ENCODE measurements around the gene TTC6.
A peak's percentile ranks its signal among the peaks of the same experiment; 100 is the strongest.

Gene TTC6

DNA sequence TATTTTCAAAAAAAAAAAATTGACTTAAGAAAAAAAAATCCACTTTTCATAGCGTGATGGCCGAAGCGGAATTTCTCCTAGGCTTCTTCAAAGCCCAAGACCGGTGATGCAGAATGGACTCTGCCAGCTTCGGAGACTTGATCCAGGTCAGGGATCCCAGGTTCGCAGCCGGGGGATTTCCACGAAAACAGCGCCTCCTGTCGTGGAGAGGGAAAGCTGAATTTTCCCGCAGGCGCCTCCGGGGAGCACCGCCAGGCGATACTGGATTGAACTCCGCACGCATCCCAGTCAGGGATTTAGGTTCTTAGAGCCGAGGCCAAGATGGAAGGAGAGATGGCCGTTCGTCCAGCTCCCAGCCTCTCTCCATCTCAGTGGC lies 2.1 kb downstream of the TTC6 start:
- TF ChIP-seq, protein P1, sequence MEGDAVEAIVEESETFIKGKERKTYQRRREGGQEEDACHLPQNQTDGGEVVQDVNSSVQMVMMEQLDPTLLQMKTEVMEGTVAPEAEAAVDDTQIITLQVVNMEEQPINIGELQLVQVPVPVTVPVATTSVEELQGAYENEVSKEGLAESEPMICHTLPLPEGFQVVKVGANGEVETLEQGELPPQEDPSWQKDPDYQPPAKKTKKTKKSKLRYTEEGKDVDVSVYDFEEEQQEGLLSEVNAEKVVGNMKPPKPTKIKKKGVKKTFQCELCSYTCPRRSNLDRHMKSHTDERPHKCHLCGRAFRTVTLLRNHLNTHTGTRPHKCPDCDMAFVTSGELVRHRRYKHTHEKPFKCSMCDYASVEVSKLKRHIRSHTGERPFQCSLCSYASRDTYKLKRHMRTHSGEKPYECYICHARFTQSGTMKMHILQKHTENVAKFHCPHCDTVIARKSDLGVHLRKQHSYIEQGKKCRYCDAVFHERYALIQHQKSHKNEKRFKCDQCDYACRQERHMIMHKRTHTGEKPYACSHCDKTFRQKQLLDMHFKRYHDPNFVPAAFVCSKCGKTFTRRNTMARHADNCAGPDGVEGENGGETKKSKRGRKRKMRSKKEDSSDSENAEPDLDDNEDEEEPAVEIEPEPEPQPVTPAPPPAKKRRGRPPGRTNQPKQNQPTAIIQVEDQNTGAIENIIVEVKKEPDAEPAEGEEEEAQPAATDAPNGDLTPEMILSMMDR (IDR thresholded peaks at IDR 0.05), result peak; percentile 55

DNA sequence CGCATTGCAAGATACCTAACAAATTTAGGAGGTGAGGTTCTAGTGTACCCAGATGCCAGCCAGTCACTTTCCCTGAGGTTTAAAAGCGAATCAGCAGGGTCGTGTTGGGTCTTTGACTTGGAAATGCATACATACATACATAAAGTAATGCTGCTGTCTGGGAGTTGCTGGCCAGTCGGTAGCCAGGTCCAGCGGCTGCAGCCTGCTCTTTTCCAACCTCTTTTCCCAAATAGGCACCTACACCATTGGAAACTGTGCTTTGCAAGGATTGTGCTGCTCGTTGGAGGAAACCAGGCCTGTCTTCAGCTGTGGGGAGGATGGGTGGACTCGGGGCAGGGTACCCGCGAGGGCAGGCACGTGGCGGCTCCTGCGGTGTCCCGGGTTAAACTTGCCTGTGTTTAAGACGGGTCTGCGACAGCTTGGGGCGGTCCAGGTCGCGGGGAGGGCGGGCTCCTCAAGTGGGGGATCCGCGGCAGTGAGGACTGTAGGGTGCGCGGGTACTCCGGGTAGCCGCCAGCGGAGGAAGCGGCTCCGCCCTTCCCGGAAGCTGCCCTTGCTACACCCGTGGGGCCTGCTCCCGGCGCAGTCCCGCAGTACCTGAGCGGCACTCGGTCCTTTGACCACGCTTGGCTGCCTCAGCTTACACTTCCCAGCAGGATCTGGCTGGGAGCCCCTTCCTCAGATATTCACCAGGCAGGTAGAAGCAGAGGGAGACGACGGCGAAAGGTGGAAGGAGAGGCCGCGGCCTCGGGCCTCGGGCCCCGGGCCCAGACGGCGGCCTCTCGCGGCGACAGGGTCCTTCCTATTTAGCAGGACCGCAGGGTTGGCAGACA lies 2.7 kb downstream of the TTC6 start:
- TF ChIP-seq, protein P1 (IDR thresholded peaks at IDR 0.05), result no peak

DNA sequence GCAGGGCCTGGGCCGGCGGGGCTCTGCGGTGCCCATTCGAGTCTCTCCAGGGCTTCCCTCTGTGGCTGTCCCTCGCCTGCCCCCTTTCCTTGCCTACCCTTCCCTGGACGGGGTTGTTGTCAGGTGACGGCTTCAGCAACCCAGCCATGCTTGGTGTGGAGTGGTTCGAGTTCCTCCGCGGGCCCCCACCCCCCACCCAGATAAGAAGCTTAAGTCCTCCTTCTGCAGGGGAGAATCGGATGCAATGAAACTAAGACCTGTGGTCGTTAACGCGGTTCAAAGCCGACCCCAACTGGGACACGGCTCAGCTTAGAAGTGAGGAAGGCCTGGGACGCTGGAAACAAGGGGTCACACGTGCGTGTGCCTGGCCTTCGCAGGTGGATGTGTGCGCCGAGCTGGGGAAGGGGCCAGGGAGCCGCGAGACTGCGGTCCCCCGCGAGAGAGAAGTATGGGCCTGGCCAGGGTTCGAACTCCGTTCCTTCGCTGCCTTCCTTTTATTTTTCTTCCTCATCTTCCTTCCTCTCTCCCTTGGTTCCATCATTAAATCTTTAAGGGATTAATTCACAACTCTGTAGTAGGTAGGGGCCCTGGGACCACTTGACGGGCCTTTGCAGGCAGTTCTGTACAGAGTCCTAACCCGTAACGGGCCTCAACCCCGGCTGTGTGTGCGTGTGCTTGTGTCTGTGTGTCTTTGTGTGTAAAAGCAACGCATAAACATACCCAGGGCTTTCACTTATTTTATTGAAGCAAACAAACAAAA lies 3.5 kb downstream of the TTC6 start:
- TF ChIP-seq, protein P1 (IDR thresholded peaks at IDR 0.05), result no peak

DNA sequence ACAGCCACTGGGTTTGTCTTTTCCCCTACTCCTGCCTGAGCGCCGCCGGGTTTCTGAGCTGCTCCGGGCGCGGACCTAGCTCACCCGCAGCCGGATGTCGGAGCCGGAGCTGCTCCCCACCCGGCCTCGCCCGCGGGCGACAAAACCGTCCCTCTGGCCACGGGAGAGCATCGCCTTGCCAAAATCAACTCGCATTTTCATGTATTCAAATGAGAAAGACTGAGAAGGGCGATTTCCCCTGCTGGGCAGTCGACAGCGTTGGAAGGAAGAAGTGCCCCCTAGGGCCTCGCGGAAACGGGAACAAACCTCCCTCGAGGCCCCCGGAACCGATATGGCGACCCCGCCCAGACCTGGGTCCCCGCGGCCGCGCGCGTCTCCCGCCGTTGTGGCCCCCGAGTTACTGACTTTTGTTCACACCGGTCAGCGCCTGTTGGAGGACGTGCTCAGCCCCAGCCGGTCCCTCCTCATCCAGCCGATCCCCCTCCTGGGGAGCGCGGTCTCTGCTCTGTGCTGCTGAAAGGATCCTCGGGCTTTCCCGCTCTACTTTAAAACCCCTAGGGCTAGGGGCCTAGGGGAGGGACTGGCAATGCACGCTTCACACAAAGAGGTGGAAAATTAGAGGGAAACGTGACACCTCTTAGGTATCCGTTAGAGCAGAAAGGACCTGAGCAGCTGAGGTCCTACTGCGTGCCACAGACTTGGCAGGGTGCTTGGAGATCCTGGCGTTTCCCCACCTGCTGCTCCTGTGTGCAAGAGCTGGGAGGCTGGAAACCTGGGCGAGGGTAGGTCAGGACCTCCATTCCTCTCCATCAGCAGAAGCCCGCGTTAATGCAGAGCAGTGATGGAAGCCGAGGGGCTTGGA lies 4.3 kb downstream of the TTC6 start:
- TF ChIP-seq, protein P1 (IDR thresholded peaks at IDR 0.05), result no peak

DNA sequence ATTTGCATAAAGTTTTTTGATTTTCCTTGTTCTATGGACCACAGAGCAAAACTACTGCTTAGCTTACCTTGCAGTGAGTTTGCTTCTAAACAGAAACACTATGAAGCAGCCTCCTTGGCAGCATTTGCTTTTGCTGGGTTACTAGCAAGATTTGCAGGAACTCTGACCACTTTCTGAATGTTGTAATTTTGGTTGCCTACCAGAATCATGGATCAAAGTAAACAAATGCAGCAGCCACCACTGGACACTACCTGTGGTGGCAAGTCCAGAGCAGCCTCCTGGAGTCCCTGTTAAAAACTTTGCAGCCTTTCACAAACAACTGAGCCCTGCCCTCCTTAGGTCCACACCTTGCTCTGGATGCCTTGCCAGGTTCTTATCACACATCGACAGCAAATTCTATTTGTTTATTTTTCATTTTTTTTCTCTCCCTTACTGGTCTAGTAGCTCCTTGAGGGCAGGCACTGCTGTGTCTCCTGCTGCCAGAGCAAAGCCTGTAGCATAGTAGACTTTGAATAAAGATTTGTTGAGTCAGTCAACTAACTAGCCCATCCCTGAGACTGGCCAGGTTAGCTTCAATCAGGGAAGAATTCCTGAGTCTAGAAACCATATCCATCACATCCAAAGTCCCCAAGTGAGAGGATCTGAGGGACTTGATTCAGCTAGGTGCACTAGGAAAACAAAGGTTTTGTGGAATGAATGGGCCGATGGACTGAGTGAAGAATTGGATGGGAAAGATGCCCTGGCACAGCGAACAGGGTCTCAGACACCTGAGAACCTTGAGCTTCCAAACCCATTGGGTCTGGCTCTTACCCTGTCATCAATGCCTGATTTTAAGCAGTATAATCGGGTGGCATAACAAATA lies 5.7 kb downstream of the TTC6 start:
- TF ChIP-seq, protein P1 (IDR thresholded peaks at IDR 0.05), result no peak

DNA sequence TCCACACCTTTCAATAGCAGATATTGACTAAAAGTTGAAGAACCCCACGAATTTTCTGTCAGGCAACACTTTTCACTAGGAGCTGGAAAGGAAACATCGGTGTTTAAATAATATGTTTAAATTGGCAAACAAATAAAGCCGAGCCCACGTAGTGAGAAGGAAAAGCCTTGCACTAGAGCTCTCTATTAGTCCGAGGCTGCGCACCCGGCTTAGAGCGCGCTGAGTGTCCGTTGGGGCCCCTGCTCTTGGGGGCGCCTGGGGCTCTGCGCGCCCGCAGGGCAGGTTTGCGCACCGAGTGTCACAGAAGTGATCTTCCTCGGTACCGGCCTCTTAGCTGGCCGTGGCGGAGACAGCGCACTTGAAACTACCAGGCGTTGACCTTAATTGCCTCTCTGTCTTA lies 6.4 kb downstream of the TTC6 start:
- TF ChIP-seq, protein P1 (IDR thresholded peaks at IDR 0.05), result no peak

Measured in LNCAP (cell line).